Ishikawa (cell line): ENCODE results near the gene FMN2.

Experiments used
- CEBPB ChIP-seq: IDR thresholded peaks from 2 replicates; pipeline ENCODE4 v1.6.1; 2012
- CREB1 ChIP-seq: IDR thresholded peaks from 2 replicates; pipeline ENCODE4 v1.6.1; 2012; ENCODE audit warnings: low read depth
- EGR1 ChIP-seq: IDR thresholded peaks from 2 replicates; pipeline ENCODE4 v1.6.1; 2012
- EP300 ChIP-seq: IDR thresholded peaks from 2 replicates; pipeline ENCODE4 v1.6.1; 2012; ENCODE audit warnings: borderline replicate concordance
- FOXM1 ChIP-seq: IDR thresholded peaks from 2 replicates; pipeline ENCODE4 v1.6.1; 2012; ENCODE audit warnings: low read depth, borderline replicate concordance
- MAX ChIP-seq: IDR thresholded peaks from 2 replicates; pipeline ENCODE4 v1.6.1; 2012
- NFIC ChIP-seq: IDR thresholded peaks from 2 replicates; pipeline ENCODE4 v1.6.1; 2012
- RAD21 ChIP-seq: IDR thresholded peaks from 2 replicates; pipeline ENCODE4 v1.6.1; 2012; ENCODE audit warnings: low read depth
- TAF1 ChIP-seq: IDR thresholded peaks from 2 replicates; pipeline ENCODE4 v1.6.1; 2012; ENCODE audit warnings: low read depth, mild to moderate bottlenecking
- TCF12 ChIP-seq: IDR thresholded peaks from 2 replicates; pipeline ENCODE4 v1.6.1; 2012; ENCODE audit warnings: low read depth
- TEAD4 ChIP-seq: IDR thresholded peaks from 2 replicates; pipeline ENCODE4 v1.6.1; 2012
- YY1 ChIP-seq: IDR thresholded peaks from 2 replicates; pipeline ENCODE4 v1.6.1; 2012; ENCODE audit warnings: low read depth
- ZBTB7A ChIP-seq: IDR thresholded peaks from 2 replicates; pipeline ENCODE4 v1.6.1; 2012; ENCODE audit warnings: low read depth
- TF ChIP-seq, protein P1 (sequence below): IDR thresholded peaks from 2 replicates; pipeline ENCODE4 v1.6.1; 2012; ENCODE audit warnings: low read depth, mild to moderate bottlenecking
- TF ChIP-seq, protein P2 (sequence below): IDR thresholded peaks from 2 replicates; pipeline ENCODE4 v1.6.1; 2012

Gene FMN2

GRCh38 chr1:240341365-240342250 lies 249.9 kb downstream of the FMN2 start:
- no peak for TF ChIP-seq RAD21
- TF ChIP-seq MAX = no peak
- TF ChIP-seq YY1 = no peak
- no peak for TF ChIP-seq TAF1
- no peak for TF ChIP-seq EP300
- TF ChIP-seq NFIC = no peak
- TF ChIP-seq CREB1 = no peak

DNA sequence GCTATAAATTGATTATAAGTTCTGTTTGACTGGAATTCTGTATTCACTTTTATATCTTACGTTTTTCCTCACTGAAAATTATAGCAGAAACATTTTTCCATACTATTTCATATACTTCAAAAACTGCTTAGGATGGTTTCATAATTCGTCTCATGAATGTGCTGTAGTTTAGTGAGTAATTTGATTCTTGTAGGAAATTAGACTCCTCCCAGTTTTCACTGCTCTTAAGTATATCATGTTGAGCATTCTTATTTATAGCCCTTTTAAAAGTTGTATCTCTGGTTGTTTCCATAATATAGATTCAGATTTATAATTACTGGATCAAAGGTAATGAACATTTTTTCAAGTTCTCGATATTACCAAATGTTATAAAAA lies 250.6 kb downstream of the FMN2 start:
- TF ChIP-seq MAX (no peak), RAD21 (no peak), EGR1 (no peak), TCF12 (no peak), EP300 (no peak), YY1 (no peak)
- TF ChIP-seq, protein P1, sequence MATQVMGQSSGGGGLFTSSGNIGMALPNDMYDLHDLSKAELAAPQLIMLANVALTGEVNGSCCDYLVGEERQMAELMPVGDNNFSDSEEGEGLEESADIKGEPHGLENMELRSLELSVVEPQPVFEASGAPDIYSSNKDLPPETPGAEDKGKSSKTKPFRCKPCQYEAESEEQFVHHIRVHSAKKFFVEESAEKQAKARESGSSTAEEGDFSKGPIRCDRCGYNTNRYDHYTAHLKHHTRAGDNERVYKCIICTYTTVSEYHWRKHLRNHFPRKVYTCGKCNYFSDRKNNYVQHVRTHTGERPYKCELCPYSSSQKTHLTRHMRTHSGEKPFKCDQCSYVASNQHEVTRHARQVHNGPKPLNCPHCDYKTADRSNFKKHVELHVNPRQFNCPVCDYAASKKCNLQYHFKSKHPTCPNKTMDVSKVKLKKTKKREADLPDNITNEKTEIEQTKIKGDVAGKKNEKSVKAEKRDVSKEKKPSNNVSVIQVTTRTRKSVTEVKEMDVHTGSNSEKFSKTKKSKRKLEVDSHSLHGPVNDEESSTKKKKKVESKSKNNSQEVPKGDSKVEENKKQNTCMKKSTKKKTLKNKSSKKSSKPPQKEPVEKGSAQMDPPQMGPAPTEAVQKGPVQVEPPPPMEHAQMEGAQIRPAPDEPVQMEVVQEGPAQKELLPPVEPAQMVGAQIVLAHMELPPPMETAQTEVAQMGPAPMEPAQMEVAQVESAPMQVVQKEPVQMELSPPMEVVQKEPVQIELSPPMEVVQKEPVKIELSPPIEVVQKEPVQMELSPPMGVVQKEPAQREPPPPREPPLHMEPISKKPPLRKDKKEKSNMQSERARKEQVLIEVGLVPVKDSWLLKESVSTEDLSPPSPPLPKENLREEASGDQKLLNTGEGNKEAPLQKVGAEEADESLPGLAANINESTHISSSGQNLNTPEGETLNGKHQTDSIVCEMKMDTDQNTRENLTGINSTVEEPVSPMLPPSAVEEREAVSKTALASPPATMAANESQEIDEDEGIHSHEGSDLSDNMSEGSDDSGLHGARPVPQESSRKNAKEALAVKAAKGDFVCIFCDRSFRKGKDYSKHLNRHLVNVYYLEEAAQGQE = no peak

GRCh38 chr1:240343045-240343444 lies 251.4 kb downstream of the FMN2 start:
- TF ChIP-seq, protein P1 = no peak
- TF ChIP-seq EGR1 (no peak), YY1 (no peak), TEAD4 (no peak), CREB1 (no peak), NFIC (no peak), TAF1 (no peak), FOXM1 (no peak), CEBPB (no peak), ZBTB7A (no peak), MAX (no peak), RAD21 (no peak), EP300 (no peak)
- TF ChIP-seq, protein P2, sequence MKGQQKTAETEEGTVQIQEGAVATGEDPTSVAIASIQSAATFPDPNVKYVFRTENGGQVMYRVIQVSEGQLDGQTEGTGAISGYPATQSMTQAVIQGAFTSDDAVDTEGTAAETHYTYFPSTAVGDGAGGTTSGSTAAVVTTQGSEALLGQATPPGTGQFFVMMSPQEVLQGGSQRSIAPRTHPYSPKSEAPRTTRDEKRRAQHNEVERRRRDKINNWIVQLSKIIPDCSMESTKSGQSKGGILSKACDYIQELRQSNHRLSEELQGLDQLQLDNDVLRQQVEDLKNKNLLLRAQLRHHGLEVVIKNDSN = no peak

DNA sequence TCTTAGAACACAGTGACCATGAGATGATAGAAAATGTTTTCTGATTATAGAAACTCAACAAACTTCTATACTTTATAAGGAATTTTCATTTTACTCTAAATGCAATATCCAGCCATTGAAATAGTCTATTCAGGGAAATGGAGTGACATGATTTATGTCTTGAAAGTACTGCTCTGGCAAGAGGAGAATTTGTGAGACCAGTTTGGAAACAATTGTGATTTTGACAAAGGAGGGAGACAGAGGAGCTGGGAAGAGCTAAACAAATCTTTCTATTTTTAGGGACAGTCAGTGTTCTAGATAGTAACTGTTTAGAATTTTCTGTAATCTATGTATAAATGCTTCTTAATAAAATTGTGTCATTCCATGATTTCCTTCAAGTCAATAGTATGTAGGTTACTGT lies 252.3 kb downstream of the FMN2 start:
- TF ChIP-seq TCF12 (no peak), RAD21 (no peak), FOXM1 (no peak), CREB1 (no peak), EP300 (no peak), MAX (no peak), TAF1 (no peak), NFIC (no peak), EGR1 (no peak), CEBPB (no peak), TEAD4 (no peak), ZBTB7A (no peak), YY1 (no peak)
- TF ChIP-seq, protein P1 = no peak
- TF ChIP-seq, protein P2 = no peak
